ENCODE measurements around the gene CLHC1.
"Not testable (repeated sequence)": the region's sequence is repeated elsewhere in the genome, so short reads cannot be mapped to it uniquely, and the experiment has no call there.

The CLHC1 gene

DNA sequence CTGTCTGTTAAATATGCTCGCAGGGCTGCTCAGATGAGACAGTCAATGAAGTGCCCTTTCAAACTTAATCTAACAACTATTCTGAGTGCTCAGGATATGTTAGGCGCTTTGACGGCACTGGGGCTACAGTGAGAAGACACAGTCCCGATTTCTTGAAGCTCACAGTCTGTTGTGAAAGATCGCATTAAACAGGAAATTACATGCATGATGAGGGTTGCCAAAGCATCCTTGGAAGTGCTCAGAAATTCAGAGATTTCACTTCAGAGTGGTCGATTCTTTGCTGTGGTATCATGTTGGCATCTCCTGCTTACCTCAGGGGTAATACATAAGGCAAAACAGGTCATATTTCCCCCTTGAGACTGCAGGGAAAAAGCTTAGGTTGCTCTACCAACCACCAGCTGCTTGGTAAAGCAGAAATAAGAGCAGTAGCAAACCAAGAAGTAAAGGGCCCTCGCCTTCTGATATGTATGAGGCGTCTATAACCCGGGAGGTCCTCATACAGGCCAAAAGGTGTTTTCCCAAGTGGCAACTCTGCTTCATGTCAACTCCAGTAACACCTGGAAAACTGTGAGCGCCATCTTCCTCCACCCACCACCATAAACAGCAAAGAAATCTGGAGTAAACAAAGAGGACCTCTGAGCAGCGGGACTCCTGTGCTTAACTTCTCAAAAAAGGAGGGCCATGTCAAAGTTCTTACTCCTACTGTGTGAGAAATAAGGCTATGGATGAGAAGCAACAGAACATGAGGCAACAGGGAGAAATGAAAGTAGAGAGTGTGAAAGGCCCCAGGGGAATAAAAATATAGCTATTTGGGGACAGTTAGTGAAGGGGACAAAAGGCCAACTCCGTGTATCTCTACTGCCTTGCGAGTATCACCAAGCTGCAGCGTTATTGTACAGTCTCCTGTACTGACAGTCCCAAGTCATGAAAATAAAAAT is 79.3 kb downstream of the CLHC1 start:
- DNase-seq (ENCODE audit: low read depth), result no peak

DNA sequence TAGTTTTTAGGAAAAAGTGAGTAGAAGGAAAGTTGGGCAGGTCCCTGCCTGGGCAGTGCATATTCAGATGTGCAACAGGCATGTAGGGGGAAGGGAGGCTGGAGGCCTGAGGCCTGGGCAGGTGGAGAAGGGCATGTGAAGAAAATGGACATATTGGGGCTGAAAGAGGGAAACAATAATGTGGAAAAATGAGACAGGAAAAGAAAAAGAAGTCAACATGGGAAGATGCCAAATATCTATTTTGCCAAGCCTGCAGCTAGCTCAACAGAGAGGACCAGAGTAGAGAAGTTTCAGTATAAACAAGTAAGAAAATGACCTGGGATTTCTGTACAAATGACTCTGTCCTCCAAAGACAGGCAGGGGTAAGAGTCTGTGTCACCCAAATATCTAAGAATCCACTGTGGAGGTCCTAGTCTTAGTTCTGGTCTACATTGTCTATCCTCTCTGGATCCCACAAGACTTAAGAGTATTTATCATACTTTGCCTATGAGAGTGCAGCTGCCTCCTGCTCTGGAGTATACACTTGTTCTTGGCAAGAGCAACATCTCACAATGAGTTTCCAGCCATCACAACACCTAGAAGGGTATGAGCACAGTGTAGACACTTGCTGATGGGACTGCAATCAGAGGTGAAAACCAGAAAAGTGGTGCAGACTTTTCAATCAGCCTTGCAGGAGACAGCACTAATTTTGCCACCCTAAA is 80.2 kb downstream of the CLHC1 start:
- DNase-seq (ENCODE audit: low read depth), result no peak

DNA sequence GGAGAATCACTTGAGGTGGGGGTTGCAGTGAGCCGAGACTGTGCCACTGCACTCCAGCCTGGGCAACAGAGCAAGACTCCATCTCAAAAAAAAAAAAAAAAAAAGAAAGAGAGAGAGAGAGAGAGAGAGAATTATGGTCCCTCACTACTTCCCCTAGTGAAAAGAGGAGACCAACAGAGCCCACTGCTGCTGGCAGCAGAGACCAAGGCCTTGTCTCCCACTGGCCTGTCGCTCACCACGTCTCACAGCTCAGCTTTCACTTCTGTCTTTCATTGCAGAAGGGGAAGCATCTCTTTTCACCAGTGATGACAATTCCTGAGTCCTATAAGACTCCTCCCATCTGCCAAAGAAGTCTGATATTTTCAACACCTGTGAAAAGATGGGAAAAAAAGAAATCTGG is 81.3 kb downstream of the CLHC1 start:
- no peak for DNase-seq (ENCODE audit: low read depth)

DNA sequence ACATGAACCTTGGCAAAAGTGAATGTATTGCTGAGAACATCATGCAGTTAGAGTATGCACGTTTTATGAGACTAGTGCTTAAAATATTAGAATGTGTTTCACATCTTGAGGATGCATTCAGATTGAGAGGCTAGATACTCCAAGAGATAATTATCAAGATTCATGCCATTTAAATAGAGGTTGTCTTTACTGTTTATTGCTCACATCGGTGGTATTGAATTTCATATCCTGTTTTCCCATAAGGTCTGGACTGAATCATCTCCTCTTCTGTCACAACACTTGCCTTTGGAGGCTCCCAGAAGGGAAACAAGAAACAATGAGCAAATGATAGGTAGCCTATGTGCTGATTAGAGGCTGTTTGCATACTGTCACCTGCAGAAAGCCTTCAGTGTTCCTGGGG is 83.8 kb downstream of the CLHC1 start:
- no peak for DNase-seq (ENCODE audit: low read depth)

DNA sequence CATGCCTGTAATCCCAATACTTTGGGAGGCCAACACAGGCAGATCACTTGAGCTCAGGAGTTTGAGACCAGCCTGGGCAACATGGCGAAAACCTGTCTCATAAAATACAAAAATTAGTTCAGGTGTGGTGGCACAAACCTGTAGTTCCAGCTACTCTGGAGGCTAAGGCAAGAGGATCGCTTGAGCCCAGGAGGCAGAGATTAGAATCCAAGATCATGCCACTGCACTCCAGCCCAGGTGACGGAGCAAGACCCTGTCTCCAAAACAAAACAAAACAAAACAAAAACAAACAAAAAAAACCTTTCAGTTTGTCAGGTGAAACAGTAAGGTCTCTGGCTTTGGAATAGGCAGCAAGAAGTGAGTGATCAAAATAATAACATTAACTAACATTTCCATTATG is 84.6 kb downstream of the CLHC1 start:
- DNase-seq (ENCODE audit: low read depth), result no peak

DNA sequence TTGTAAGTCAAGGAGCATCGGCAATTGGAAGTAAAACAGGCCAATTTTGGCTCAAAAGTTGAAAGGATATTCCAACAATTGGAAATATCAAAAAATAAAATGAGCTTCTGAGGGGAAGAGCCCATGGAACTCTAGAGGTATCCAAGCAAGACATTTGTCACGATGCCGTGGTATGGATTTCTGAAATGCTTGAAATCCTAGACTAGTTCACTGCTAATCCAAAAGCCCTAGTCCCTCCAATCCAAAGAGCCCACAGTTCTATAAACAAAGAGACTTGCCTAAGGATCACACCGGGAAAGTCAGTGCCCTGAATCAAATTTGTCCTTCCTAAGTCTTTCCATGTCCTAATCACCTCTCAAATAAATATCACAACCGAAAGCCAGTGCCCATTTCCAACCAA is 85.1 kb downstream of the CLHC1 start:
- no peak for DNase-seq (ENCODE audit: low read depth)

DNA sequence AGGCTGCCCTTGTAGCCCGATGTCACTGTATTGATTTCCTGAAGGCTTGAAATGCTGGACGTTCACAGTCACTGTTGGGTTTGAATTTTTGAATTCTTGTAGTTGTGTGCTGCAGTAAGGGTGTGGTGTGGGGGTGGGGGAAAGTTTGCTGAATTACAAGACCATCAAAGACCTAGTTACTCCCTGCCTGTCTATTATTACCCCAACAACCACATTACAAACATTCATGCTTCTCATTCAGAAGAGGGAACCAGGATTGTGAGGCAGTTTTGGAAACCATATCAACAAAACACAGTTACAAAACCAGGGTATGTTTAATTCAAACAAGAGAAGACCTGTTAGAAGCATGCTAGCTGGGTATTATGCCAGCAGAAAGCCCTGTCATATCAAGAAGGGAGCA is 85.8 kb downstream of the CLHC1 start:
- DNase-seq (ENCODE audit: low read depth), result no peak

DNA sequence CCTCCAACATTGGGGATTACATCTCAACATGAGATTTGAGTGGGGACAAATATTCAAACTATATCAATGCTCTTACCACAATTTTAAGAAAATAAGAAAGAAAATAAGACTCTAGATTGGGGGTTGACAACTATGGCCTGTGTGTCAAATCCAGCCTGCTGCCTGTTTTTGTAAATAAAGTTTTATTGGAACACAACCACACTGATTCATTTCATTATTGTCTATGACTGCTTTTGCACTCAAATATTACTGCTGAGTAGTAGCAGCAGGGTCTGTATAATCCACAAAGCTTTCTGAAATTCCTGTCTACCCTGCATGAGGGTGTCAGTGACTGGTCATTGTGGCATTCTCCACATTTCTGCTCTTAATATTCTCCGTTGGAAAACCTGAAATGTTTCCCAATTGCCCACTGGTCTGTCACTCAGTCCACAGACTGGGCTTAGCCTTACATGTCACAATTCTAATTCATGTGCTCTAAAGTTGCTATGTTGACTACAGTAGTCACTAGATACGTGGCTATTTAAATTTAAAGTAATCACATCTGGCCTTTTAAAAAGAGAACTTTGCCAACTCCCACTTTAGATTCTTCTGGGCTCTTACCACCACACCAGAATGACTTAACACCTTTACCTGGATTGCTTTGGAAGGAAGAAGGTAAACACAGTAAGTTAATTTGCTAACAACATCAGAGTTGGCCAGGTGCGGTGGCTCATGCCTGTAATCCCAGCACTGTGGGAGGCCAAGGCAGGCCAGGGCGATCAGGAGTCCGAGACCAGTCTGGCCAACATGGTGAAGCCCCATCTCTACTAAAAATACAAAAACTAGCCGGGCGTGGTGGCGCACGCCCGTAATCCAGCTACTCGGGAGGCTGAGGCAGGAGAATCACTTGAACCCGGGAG is 86.9 kb downstream of the CLHC1 start:
- DNase-seq (ENCODE audit: low read depth), result no peak

DNA sequence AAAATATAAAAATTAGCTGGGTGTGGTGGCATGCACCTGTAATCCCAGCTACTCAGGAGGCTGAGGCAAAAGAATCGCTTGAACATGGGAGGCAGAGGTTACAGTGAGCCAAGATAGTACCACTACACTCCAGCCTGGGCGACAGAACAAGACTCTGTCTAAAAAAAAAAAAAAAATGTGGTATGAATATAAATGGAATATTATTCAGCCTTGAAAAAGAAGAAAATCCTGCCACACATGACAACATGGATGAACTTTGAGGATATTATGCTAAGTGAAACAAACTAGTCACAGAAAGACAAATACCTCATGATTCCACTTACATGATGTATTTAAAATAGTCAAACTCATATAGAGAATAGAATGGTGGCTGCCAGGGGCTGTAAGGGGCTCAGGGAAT is 88.4 kb downstream of the CLHC1 start:
- not testable (repeated sequence) for DNase-seq (ENCODE audit: low read depth)

DNA sequence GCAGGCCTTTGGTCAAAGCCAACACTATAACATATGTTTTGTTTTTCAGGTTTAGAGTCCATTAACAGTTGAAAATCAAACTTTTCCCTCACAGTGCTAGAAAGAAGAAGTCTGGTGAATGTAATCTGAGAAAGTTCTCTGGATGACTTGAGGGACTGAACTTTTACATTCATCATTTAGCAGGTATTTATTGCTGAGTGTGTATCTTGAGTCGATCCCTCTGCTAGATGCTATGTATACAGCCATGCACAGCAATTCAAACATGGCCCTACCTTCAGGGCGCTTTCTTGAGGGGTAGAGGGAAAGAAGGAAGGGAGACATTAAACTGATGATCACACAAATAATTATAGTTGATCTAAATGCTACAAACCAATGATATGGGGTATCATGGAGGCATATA is 89.6 kb downstream of the CLHC1 start:
- no peak for DNase-seq (ENCODE audit: low read depth)

DNA sequence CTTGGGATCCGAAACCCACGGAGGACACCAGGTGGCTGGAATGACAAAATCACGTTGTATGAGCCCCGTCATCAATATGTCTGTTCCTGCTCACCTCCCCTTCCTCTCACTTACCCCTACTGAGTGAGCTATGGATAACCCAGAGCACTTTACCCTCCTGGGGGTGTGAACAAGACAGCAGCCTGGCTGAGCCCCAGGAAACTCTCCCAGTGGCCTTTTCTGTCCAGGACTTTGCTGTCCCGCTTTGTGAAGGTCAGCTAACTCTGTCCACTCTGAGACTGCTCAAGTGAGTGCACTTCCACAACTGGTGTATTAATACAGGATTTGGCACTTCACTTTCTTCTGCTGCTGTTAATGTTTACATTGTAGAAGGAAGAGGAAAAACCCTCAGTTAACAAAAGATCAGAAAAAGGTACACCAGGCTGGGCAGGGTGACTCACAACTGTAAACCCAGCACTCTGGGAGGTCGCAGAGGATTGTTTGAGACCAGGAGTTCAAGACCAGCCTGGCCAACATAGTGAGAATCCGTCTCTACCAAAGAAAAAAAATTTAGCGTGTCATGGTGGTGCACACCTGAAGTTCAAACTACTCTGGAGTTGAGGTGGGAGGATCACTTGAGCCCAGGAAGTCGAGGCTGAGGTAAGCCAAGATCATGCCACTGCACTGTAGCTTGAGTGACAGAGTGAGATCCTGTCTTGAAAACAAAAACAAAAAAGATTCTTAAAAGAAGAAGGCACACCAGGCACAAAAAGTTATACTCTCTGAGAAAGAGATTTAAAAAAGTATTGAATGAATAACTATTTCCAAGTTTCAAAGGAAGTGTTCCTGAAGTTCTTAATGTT is 90.3 kb downstream of the CLHC1 start:
- DNase-seq (ENCODE audit: low read depth), result no peak

DNA sequence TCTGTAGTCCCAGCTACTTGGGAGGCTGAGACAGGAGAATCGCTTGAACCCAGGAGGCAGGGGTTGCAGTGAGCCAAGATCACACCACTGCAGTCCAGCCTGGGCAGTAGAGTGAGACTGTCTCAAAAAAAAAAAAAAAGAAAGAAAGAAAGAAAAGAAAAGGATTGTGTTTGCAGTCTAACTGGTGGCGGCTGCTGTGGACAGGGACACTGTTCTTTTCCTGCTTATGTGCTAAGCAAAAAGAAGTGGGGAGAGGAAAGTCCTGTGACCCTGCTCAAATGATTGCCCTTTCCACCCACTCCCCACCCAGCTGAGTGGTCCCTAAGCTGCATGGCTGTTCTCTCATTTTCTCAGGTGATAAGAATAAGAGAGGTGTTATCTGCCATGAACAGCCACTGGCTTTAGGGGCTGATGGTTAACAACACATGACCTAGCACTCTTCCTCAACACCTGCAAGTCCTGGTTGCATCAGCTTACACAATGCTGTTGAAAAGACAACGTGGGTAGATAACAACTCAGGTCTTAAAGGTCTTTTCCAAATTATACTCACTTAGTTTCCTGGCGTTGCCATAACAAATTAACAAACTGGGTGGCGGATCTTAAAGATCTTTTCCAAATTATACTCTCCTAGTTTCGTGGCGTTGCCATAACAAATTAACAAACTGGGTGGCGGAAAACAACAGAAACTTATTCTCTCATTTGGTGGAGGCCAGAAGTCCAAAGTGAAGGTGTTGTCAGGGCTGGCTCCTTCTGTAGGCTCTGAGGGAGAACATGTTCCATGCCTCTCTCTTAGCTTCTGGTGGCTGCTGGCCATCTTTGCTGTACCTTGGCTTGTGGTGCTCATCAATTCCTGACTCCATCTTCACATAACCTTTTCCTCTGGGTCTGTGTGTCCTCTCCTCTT is 91.5 kb downstream of the CLHC1 start:
- no peak for DNase-seq (ENCODE audit: low read depth)

DNA sequence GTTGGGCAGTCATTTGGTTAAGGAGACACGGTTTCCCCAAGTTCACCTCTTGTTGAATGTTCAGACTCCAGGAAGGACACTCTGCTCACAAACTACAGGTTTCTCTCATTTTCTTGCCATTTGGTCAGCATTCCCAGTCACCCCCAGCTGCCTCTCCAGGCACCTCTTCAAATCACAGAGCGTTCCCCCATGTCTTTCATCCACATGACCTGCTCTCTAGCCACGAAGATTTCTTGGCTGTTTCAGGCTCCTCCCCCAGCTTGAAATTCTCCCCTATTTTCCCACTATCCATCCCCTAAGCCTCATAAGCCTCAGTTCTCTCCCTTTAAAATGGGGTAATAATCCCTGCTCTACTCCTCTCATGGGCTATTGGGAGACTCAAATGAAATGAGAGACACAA is 92.8 kb downstream of the CLHC1 start:
- DNase-seq (ENCODE audit: low read depth), result no peak

DNA sequence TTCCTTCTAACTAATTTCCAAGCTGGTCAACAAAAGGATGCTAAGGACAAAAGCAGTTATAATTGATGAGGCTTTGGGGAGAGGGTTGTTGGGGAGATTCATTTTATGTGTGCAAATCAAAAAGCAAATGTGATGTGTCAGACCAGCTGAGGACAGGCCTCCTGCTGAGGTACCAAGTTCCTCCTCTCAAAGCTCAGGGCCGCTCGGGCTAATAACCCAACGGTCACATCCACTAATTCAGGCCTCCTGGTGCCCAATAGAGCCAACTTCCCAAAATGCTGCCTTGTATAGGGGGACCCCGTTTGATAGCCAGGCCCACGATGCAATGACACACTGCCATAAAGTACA is 93.2 kb downstream of the CLHC1 start:
- no peak for DNase-seq (ENCODE audit: low read depth)

DNA sequence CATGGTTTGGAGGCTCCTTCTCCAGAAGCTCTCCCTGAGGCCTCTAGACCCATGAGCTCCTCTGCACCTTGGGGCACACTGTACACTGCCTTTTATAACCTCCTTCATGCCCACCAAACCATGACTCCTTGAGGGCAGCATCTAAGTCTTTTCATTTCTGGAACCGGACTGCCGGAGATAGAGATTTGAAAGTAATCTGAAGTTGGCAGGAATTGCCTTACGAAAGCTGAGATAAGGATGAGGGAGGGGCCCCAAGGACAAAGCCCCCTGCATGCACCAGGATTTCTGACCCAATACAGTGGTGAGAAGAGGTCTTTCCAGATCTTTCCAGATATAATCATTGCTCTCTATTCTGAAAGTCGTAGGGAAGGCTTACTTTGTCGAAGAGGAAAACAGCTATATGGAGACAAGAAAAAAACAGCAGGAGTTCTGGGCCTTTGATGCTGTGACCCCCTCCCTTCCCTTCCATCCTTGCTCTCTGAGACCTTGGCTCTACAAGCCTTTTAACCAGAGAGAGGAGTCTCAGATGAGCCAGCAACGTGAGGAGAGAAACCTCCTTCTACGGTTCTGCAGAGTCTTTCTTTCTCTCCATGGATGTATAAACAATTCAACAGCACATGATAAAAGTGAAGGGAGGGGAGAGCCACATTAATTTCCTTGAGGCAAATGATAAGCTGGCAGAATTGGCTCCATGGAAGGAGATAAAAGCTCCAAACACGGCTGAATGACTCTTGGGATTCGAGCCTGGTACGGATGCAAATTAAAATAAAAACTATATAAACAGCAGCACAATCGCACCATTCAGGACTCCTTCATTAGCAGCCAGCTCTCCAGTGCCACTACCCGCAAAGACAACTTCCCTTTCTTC is 93.8 kb downstream of the CLHC1 start:
- DNase-seq (ENCODE audit: low read depth), result no peak

DNA sequence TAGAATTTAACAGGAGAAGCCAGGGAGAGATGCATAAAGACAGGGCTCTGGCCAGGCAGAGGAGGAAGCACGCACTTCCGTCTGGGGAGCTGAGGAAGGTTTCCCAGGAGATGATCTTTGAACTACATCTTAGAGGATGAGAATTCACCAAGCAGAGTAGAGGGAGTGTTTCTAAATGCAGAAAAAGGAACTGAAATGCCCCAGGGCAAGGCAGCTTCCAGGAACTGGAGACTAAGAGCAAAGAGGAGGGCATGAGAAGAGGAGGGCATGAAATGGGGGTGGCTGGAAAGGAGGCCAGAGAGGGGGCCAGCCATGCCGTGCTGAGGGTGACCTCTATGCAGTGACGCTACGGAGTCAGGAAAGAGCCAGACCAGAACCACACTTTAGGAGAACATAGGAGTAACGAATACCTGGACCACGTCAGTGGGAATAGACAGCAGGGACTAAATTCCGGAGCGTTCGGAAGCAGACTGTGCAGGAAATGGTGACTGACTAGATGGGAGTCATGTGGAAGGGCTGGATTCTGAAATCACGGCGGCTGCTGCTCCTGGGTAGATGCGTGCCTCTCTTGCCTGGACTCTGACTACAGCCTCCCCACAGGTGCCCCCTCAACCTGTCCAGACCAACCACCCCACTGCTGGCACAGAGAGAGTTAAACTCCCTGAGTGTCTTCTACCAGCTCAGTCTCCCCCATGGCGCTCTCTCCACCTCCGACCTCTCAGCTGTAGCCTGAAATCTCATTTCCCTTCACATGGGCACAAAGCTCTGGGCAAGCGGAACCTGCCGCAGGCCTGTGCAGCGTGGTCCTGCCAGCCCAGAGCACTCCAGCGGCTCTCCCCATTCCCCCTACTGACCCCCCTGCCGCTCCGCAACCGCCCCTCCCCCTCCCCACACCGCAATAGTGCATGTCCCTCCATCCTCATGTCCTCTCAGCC is 94.8 kb downstream of the CLHC1 start:
- DNase-seq (ENCODE audit: low read depth), result no peak

DNA sequence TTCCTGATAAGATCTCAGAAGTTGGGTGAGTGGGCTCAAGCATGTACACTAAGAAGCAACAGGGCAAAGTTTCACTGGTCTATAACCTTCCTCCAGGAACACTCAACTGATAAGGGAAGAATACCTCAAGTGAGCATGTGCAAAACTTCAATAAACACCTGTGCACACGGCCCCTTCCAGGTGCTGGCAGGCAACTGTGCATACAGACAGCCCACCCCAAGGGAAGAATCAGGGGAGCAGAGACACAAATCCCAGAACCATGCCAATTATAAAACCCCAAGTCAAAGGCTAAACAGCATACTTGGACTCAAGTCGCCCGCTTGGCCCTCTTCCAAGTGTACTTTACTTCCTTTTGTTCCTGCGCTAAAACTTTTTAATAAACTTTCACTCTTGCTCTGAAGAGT is 96.0 kb downstream of the CLHC1 start:
- DNase-seq (ENCODE audit: low read depth), result no peak

DNA sequence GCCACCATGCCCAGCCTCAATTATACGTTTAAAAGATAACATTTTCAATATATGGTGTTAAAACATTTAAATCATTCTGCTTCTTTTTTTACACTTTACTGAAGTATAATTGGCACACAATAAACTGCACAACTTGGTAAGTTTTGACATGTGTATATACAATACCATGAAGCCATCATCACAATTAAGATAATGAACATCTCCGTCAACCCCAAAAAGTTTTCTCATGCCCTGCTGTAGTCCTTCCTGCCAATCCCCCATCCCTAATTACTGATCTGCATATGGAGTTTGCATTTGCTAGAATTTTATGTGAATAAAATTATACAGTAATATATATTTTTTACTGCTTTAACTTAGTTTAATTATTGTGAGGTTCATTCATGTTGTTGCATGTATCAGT is 96.6 kb downstream of the CLHC1 start:
- DNase-seq (ENCODE audit: low read depth), result no peak

DNA sequence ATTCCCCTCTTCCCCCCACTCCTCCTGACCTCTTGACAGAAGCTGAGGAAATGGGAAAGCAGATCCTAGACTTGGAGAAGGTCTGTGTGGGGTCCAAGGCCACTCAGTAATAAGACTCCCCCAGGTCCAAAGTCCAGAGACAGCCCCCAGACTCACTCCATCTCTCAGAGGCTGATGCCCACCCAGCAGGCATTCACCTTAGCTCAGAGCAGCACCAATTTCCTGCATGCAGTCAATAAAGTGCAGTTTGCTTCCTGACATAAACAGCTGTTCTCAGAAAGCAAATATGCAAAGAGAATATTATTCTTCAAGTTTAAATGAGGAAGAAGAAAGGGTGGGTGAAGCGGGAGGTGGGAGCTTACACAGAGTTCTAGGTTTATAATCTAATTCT is 97.8 kb downstream of the CLHC1 start:
- no peak for DNase-seq (ENCODE audit: low read depth)

Measured in stimulated activated CD4-positive, alpha-beta T cell treated with anti-CD3 and anti-CD28 coated beads, Interleukin-2, amount 100 ng/mL, for 4 hours (primary cell).